HepG2 (cell line): ENCODE results near the gene SLC27A1. TPM values are rescaled to one million over a fixed set of nuclear protein-coding genes. Genes with fewer than 3 reads are reported as not detected.

Experiments used
- ATRX ChIP-seq: sonication (generic); formaldehyde crosslinking; IDR thresholded peaks from 2 replicates; pipeline ENCODE4 v1.4.0; 2020; ENCODE audit warnings: missing genetic modification reagents, borderline replicate concordance
- CCDC6 ChIP-seq: sonication (generic); formaldehyde crosslinking; IDR thresholded peaks from 2 replicates; pipeline ENCODE4 v1.8.1; 2022; ENCODE audit warnings: mild to moderate bottlenecking, missing genetic modification reagents, moderate library complexity
- CEBPB ChIP-seq: IDR thresholded peaks from 2 replicates; pipeline ENCODE4 v1.6.1; 2011; ENCODE audit warnings: low read depth, low read length, improper control_type of control experiment, borderline replicate concordance
- DMAP1 ChIP-seq: IDR thresholded peaks from 2 replicates; pipeline ENCODE4 v1.6.1; 2016
- ELF1 ChIP-seq: sonication (generic); formaldehyde crosslinking; IDR thresholded peaks from 2 replicates; pipeline ENCODE4 v1.4.0; 2020; ENCODE audit warnings: missing genetic modification reagents
- ELF4 ChIP-seq: sonication (generic); formaldehyde crosslinking; IDR thresholded peaks from 2 replicates; pipeline ENCODE4 v1.5.0; 2020; ENCODE audit warnings: missing genetic modification reagents, mild to moderate bottlenecking, moderate library complexity, borderline replicate concordance
- GTF2F1 ChIP-seq: fragments of 150-350 bp; IDR thresholded peaks from 2 replicates; pipeline ENCODE4 v1.6.1; 2014; ENCODE audit warnings: low read length
- KLF9 ChIP-seq: IDR thresholded peaks from 2 replicates; pipeline ENCODE4 v1.6.1; 2016; ENCODE audit warnings: low read depth
- MBD4 ChIP-seq: IDR thresholded peaks from 2 replicates; pipeline ENCODE4 v1.6.1; 2012; ENCODE audit warnings: low read length, inconsistent platforms, borderline replicate concordance
- POLR2AphosphoS2 ChIP-seq: IDR thresholded peaks from 2 replicates; pipeline ENCODE4 v1.6.1; 2011; ENCODE audit warnings: low read depth, low read length, improper control_type of control experiment
- SP5 ChIP-seq: IDR thresholded peaks from 2 replicates; pipeline ENCODE4 v1.6.1; 2016; ENCODE audit warnings: low read depth, borderline replicate concordance
- TEAD3 ChIP-seq: optimal IDR thresholded peaks from 2 replicates; pipeline ENCODE3; 2016; ENCODE audit warnings: borderline replicate concordance
- THAP9 ChIP-seq: sonication (generic); formaldehyde crosslinking; IDR thresholded peaks from 2 replicates; pipeline ENCODE4; 2020; ENCODE audit warnings: missing genetic modification reagents, mild to moderate bottlenecking, borderline replicate concordance
- XBP1 ChIP-seq: sonication (generic); formaldehyde crosslinking; IDR thresholded peaks from 2 replicates; pipeline ENCODE4 v1.5.0; 2020; ENCODE audit warnings: missing genetic modification reagents
- XRCC5 ChIP-seq: fragments of 200-400 bp; formaldehyde crosslinking; optimal IDR thresholded peaks from 2 replicates; pipeline ENCODE3; 2017; ENCODE audit warnings: mild to moderate bottlenecking, low read length
- ZNF276 ChIP-seq: sonication (generic); formaldehyde crosslinking; IDR thresholded peaks from 2 replicates; pipeline ENCODE4 v1.4.0; 2020; ENCODE audit warnings: mild to moderate bottlenecking, low read depth, missing genetic modification reagents
- ZNF644 ChIP-seq: IDR thresholded peaks from 2 replicates; pipeline ENCODE4 v1.6.1; 2016; ENCODE audit warnings: low read depth
- ZNF7 ChIP-seq: IDR thresholded peaks from 2 replicates; pipeline ENCODE4 v1.6.1; 2016; ENCODE audit warnings: missing biosample characterization, missing genetic modification reagents
- ZNF879 ChIP-seq: sonication (generic); formaldehyde crosslinking; IDR thresholded peaks from 2 replicates; pipeline ENCODE4 v1.8.1; 2023; ENCODE audit warnings: missing genetic modification reagents
- polyA plus RNA-seq, 8 experiments: library from polyadenylated mRNA; depleted of rRNA in 3 of 8; stranded (reverse) in 7 of 8; unstranded in 1 of 8; fragments of >200 nt; fragmentation: Illumina TruSeq in 4 of 8; extraction: Trizol in 4 of 8; gene quantifications; 2 replicates each; pipeline versions ENCODE4 v1.2.1 to v1.2.3, GENCODE V29; 2011 to 2016; ENCODE audit warnings: low read depth in 4 of 8, missing spikeins in 1 of 8, mixed read lengths in 1 of 8; ENCODE audit not compliant: insufficient read depth in 1 of 8
- total RNA-seq, 5 experiments: library from RNA; depleted of rRNA; stranded (reverse); fragments of >200 nt; fragmentation: Illumina TruSeq; extraction: Trizol; gene quantifications; 2 replicates each; pipeline ENCODE4 v1.2.3, GENCODE V29; 2016; ENCODE audit warnings: low read depth in 1 of 5
- TF ChIP-seq, protein P1 (sequence below): sonication (generic); formaldehyde crosslinking; IDR thresholded peaks from 2 replicates; pipeline ENCODE4 v1.4.0; 2020; ENCODE audit warnings: missing genetic modification reagents, borderline replicate concordance
- TF ChIP-seq, protein P2 (sequence below): sonication (generic); formaldehyde crosslinking; IDR thresholded peaks from 2 replicates; pipeline ENCODE4 v1.4.0; 2020; ENCODE audit warnings: missing genetic modification reagents; ENCODE audit errors: not compliant biosample characterization
- TF ChIP-seq, protein P3 (sequence below): fragments of 450-650 bp; IDR thresholded peaks from 2 replicates; pipeline ENCODE4 v1.6.1; 2017

SLC27A1 gene
- total and polyA plus RNA-seq, 2 of the 13 experiments (the other 11 are each of a cell fraction or from before 2014, with no cell fraction given): 4.1 to 8.8 TPM

DNA sequence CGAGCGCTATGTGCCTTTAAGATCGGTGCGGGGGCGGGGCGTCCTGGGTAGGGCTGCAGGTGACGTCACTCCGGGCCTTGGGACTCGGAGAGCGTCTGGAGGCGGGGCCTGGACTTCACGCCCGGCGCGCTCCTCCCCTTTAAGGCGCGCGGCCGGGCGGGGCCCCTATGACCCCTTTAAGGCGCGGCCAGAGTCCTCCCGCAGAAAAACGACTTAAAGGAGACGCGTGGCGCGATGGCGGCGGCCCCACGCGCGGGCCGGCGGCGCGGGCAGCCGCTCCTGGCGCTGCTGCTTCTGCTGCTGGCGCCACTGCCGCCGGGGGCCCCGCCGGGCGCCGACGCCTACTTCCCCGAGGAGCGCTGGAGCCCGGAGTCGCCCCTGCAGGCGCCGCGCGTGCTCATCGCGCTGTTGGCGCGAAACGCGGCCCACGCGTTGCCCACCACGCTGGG is 85.2 kb downstream of the SLC27A1 start, which contains the start of gene COLGALT1 (continued):
- TF ChIP-seq POLR2AphosphoS2 (no peak), GTF2F1 (no peak), CCDC6 (CRISPR knock-in tag) (no peak), DMAP1 (no peak), ZNF644 (CRISPR knock-in tag) (no peak), MBD4 (no peak), ZNF879 (no peak), ZNF7 (CRISPR knock-in tag) (no peak), ELF4 (CRISPR knock-in tag) (no peak), KLF9 (CRISPR knock-in tag) (no peak), XRCC5 (peak; percentile 36), ELF1 (CRISPR knock-in tag) (no peak), ATRX (CRISPR knock-in tag) (no peak), TEAD3 (CRISPR knock-in tag) (no peak), THAP9 (no peak), SP5 (CRISPR knock-in tag) (0 out of 2 replicates have a peak, but pooled peaks have one; percentile 42), ZNF276 (CRISPR knock-in tag) (no peak), CEBPB (no peak), XBP1 (no peak)
- TF ChIP-seq, protein P1, sequence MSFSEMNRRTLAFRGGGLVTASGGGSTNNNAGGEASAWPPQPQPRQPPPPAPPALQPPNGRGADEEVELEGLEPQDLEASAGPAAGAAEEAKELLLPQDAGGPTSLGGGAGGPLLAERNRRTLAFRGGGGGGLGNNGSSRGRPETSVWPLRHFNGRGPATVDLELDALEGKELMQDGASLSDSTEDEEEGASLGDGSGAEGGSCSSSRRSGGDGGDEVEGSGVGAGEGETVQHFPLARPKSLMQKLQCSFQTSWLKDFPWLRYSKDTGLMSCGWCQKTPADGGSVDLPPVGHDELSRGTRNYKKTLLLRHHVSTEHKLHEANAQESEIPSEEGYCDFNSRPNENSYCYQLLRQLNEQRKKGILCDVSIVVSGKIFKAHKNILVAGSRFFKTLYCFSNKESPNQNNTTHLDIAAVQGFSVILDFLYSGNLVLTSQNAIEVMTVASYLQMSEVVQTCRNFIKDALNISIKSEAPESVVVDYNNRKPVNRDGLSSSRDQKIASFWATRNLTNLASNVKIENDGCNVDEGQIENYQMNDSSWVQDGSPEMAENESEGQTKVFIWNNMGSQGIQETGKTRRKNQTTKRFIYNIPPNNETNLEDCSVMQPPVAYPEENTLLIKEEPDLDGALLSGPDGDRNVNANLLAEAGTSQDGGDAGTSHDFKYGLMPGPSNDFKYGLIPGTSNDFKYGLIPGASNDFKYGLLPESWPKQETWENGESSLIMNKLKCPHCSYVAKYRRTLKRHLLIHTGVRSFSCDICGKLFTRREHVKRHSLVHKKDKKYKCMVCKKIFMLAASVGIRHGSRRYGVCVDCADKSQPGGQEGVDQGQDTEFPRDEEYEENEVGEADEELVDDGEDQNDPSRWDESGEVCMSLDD: no peak
- TF ChIP-seq, protein P2, sequence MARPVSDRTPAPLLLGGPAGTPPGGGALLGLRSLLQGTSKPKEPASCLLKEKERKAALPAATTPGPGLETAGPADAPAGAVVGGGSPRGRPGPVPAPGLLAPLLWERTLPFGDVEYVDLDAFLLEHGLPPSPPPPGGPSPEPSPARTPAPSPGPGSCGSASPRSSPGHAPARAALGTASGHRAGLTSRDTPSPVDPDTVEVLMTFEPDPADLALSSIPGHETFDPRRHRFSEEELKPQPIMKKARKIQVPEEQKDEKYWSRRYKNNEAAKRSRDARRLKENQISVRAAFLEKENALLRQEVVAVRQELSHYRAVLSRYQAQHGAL (CRISPR knock-in tag): no peak
- TF ChIP-seq, protein P3, sequence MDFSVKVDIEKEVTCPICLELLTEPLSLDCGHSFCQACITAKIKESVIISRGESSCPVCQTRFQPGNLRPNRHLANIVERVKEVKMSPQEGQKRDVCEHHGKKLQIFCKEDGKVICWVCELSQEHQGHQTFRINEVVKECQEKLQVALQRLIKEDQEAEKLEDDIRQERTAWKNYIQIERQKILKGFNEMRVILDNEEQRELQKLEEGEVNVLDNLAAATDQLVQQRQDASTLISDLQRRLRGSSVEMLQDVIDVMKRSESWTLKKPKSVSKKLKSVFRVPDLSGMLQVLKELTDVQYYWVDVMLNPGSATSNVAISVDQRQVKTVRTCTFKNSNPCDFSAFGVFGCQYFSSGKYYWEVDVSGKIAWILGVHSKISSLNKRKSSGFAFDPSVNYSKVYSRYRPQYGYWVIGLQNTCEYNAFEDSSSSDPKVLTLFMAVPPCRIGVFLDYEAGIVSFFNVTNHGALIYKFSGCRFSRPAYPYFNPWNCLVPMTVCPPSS: no peak
